Fibroblast of skin of right quadriceps (primary cell): ENCODE results near the gene BMS1.
"Not testable (repeated sequence)": the region's sequence is repeated elsewhere in the genome, so short reads cannot be mapped to it uniquely, and the experiment has no call there.

Source experiments
- DNase-seq: peaks from one replicate; pipeline ENCODE4 v3.0.0-alpha.2; 2013

BMS1 gene

GRCh38 chr10:42782446-42783180, at the start of gene BMS1:
Gene BMS1, plus strand, starts transcription at chr10:42782795. Its CDS starts 1,600 bp downstream, at chr10:42784395.
- DNase-seq = peak; percentile 92

- DNase-seq = no peak
Measured at GRCh38 chr10:42734536-42734935, 48.1 kb upstream of the BMS1 start.

- DNase-seq = no peak
Measured at GRCh38 chr10:42738679-42739078, 43.9 kb upstream of the BMS1 start.

GRCh38 chr10:42741536-42741935, 41.1 kb upstream of the BMS1 start:
- DNase-seq = not testable (repeated sequence)

- DNase-seq = no peak
Measured at GRCh38 chr10:42743697-42744096, 38.9 kb upstream of the BMS1 start.

- no peak for DNase-seq
Measured at GRCh38 chr10:42744134-42744701, 38.4 kb upstream of the BMS1 start.

GRCh38 chr10:42753126-42753506, 29.5 kb upstream of the BMS1 start:
- DNase-seq = peak; percentile 59

GRCh38 chr10:42753507-42754154, 29.0 kb upstream of the BMS1 start:
- no peak for DNase-seq

- peak; percentile 2 for DNase-seq
Measured at GRCh38 chr10:42754155-42755027, 28.2 kb upstream of the BMS1 start.

GRCh38 chr10:42755028-42755451, 27.6 kb upstream of the BMS1 start:
- no peak for DNase-seq

- DNase-seq = no peak
Measured at GRCh38 chr10:42755556-42756093, 27.0 kb upstream of the BMS1 start.

- DNase-seq = no peak
Measured at GRCh38 chr10:42767906-42768305, 14.7 kb upstream of the BMS1 start.

GRCh38 chr10:42768581-42769152, 13.9 kb upstream of the BMS1 start:
- DNase-seq = no peak

- DNase-seq = no peak
Measured at GRCh38 chr10:42769173-42769572, 13.4 kb upstream of the BMS1 start.

GRCh38 chr10:42769673-42770072, 12.9 kb upstream of the BMS1 start:
- DNase-seq = no peak

GRCh38 chr10:42776681-42777080, 5.9 kb upstream of the BMS1 start:
- no peak for DNase-seq

- no peak for DNase-seq
Measured at GRCh38 chr10:42780456-42780855, 2.1 kb upstream of the BMS1 start.

GRCh38 chr10:42781893-42782445, 626 bp upstream of the BMS1 start:
- peak; percentile 8 for DNase-seq

- peak; percentile 32 for DNase-seq
Measured at GRCh38 chr10:42783181-42783549, 570 bp downstream of the BMS1 start.

- no peak for DNase-seq
Measured at GRCh38 chr10:42785759-42786158, 3.2 kb downstream of the BMS1 start.

- DNase-seq = no peak
Measured at GRCh38 chr10:42790835-42791234, 8.2 kb downstream of the BMS1 start.

GRCh38 chr10:42795701-42796100, 13.1 kb downstream of the BMS1 start:
- no peak for DNase-seq
